Panc1 (cell line): ENCODE measurements around the gene HCN1. TPM values are rescaled to one million over a fixed set of nuclear protein-coding genes. Genes with fewer than 3 reads are reported as not detected.
"Not testable (repeated sequence)": the region's sequence is repeated elsewhere in the genome, so short reads cannot be mapped to it uniquely, and the experiment has no call there.

Experiments used
- ATAC-seq: fragments of 200-7000 bp; cut with Tn5 transposase; 2 replicates; pipeline ENCODE4 v1.9.1; 2020; ENCODE audit warnings: mild to moderate bottlenecking, moderate library complexity
- BruUV-seq: library from RNA; stranded (reverse); fragments of 400-500 nt; replicated peaks from 2 replicates; lab custom pipeline; 2021; lab: Mats Ljungman, UMichigan
- CTCF ChIA-PET: fragments of 300-600 bp; sonication (Branson Sonifier 250); formaldehyde crosslinking; loops from one replicate; lab custom pipeline; 2022; ENCODE audit warnings: antibody characterized with exemption; lab: Charles Lee
- POLR2A ChIA-PET: fragments of 300-600 bp; sonication (Branson Sonifier 250); formaldehyde crosslinking; loops from one replicate; lab custom pipeline; 2022; ENCODE audit warnings: antibody characterized with exemption; lab: Charles Lee
- DNase-seq: peaks from one replicate; pipeline ENCODE4 v3.0.0-alpha.2; 2010; ENCODE audit warnings: low read depth, low spot score
- H3K27ac ChIP-seq: 2 replicates; pipeline ENCODE4 v1.5.1; 2011; ENCODE audit warnings: mild to moderate bottlenecking, low read length, inconsistent platforms
- H3K27me3 ChIP-seq: fragments of 200-500 bp; sonication (Bioruptor generic); 2 replicates; pipeline ENCODE4 v1.6.0; 2014; ENCODE audit warnings: low read length, inconsistent platforms; ENCODE audit not compliant: control insufficient read depth, insufficient read depth
- H3K36me3 ChIP-seq: fragments of 200-500 bp; sonication (Bioruptor generic); 2 replicates; pipeline ENCODE4 v1.5.1; 2014; ENCODE audit warnings: inconsistent platforms, mild to moderate bottlenecking, low read length, moderate library complexity; ENCODE audit not compliant: control insufficient read depth, insufficient read depth
- H3K4me1 ChIP-seq: 2 replicates; pipeline ENCODE4 v1.5.1; 2011; ENCODE audit warnings: inconsistent platforms, mild to moderate bottlenecking, low read length, moderate library complexity; ENCODE audit not compliant: control insufficient read depth, insufficient read depth
- H3K4me3 ChIP-seq, 2 experiments: 2 replicates each; pipeline ENCODE4 v1.5.1; 2011 to 2012; ENCODE audit warnings: low read depth in 2 of 2, low read length in 2 of 2, mild to moderate bottlenecking in 2 of 2, inconsistent platforms in 1 of 2, moderate library complexity in 1 of 2
- H3K9me3 ChIP-seq: fragments of 200-500 bp; sonication (Bioruptor generic); 2 replicates; pipeline ENCODE4 v1.5.1; 2014; ENCODE audit warnings: low read depth, mild to moderate bottlenecking, inconsistent platforms, low read length, moderate library complexity; ENCODE audit not compliant: control insufficient read depth, insufficient read depth
- POLR2AphosphoS5 ChIP-seq: IDR thresholded peaks from 2 replicates; pipeline ENCODE4 v1.6.1; 2012; ENCODE audit warnings: mild to moderate bottlenecking, low read depth, low read length, moderate library complexity
- SIN3A ChIP-seq: IDR thresholded peaks from 2 replicates; pipeline ENCODE4 v1.6.1; 2012; ENCODE audit warnings: low read depth, mild to moderate bottlenecking, low read length, moderate library complexity, borderline replicate concordance; ENCODE audit not compliant: insufficient read depth
- TCF7L2 ChIP-seq: IDR thresholded peaks from 2 replicates; pipeline ENCODE4 v1.6.1; 2011; ENCODE audit warnings: mild to moderate bottlenecking, low read depth, low read length, inconsistent platforms
- in situ Hi-C: cut with HindIII; loops from 2 replicates; pipeline ENCODE4 v1.10.0; 2016; ENCODE audit warnings: low sequenced_read_pairs, low pct_unique_long_range_greater_than_20kb
- intact Hi-C: fragments of 100-400 bp; cut with micrococcal nuclease; formaldehyde crosslinking; loops from one replicate; pipeline ENCODE4 v1.10.0; 2022; ENCODE audit not compliant: unreplicated experiment
- total RNA-seq: library from RNA; stranded (reverse); gene quantifications from one replicate; pipeline ENCODE4 v1.2.1, GENCODE V29; 2021; ENCODE audit not compliant: unreplicated experiment
- TF ChIP-seq, protein P1 (sequence below), 2 experiments: IDR thresholded peaks; 2 replicates each; pipeline ENCODE4 v1.6.1; 2011 to 2012; ENCODE audit warnings: low read depth in 2 of 2, control low read depth in 1 of 2, low read length in 1 of 2, mild to moderate bottlenecking in 1 of 2, moderate library complexity in 1 of 2; ENCODE audit not compliant: insufficient read depth in 1 of 2
- TF ChIP-seq, protein P2 (sequence below): fragments of 450-650 bp; IDR thresholded peaks from 2 replicates; pipeline ENCODE4 v1.5.1; 2017; ENCODE audit warnings: mild to moderate bottlenecking

The HCN1 gene
- total RNA-seq, 1 experiment from 2014 or later: 0.36 TPM

- TF ChIP-seq, protein P1, sequence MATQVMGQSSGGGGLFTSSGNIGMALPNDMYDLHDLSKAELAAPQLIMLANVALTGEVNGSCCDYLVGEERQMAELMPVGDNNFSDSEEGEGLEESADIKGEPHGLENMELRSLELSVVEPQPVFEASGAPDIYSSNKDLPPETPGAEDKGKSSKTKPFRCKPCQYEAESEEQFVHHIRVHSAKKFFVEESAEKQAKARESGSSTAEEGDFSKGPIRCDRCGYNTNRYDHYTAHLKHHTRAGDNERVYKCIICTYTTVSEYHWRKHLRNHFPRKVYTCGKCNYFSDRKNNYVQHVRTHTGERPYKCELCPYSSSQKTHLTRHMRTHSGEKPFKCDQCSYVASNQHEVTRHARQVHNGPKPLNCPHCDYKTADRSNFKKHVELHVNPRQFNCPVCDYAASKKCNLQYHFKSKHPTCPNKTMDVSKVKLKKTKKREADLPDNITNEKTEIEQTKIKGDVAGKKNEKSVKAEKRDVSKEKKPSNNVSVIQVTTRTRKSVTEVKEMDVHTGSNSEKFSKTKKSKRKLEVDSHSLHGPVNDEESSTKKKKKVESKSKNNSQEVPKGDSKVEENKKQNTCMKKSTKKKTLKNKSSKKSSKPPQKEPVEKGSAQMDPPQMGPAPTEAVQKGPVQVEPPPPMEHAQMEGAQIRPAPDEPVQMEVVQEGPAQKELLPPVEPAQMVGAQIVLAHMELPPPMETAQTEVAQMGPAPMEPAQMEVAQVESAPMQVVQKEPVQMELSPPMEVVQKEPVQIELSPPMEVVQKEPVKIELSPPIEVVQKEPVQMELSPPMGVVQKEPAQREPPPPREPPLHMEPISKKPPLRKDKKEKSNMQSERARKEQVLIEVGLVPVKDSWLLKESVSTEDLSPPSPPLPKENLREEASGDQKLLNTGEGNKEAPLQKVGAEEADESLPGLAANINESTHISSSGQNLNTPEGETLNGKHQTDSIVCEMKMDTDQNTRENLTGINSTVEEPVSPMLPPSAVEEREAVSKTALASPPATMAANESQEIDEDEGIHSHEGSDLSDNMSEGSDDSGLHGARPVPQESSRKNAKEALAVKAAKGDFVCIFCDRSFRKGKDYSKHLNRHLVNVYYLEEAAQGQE (IDR thresholded peaks at IDR 0.05; ENCODE audit: insufficient read depth in 1 of 2, low read depth in 2 of 2, low read length in 1 of 2): no peak
- TF ChIP-seq POLR2AphosphoS5 (no peak), SIN3A (no peak), TCF7L2 (no peak)
- TF ChIP-seq, protein P2, sequence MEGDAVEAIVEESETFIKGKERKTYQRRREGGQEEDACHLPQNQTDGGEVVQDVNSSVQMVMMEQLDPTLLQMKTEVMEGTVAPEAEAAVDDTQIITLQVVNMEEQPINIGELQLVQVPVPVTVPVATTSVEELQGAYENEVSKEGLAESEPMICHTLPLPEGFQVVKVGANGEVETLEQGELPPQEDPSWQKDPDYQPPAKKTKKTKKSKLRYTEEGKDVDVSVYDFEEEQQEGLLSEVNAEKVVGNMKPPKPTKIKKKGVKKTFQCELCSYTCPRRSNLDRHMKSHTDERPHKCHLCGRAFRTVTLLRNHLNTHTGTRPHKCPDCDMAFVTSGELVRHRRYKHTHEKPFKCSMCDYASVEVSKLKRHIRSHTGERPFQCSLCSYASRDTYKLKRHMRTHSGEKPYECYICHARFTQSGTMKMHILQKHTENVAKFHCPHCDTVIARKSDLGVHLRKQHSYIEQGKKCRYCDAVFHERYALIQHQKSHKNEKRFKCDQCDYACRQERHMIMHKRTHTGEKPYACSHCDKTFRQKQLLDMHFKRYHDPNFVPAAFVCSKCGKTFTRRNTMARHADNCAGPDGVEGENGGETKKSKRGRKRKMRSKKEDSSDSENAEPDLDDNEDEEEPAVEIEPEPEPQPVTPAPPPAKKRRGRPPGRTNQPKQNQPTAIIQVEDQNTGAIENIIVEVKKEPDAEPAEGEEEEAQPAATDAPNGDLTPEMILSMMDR: no peak
- no peak overlapping the region for H3K4me3 ChIP-seq
- H3K9me3 ChIP-seq: no peaks in the 10 kb centered on the region
- ATAC-seq (no peak), DNase-seq (no peak)
- H3K27me3 ChIP-seq: no peaks in the 10 kb centered on the region
- POLR2A ChIA-PET: no interaction called here
- H3K4me1 ChIP-seq: no peaks in the 10 kb centered on the region
- no TSS peak for BruUV-seq
- CTCF ChIA-PET: no interaction called here
- H3K36me3 ChIP-seq: no peaks in the 10 kb centered on the region
- H3K27ac ChIP-seq: no peak overlapping the region
- intact Hi-C loops: no loop called here
- in situ Hi-C loops: no loop called here
These were observed 188.0 kb downstream of the HCN1 start for GRCh38 chr5:45508135-45508534.

DNA sequence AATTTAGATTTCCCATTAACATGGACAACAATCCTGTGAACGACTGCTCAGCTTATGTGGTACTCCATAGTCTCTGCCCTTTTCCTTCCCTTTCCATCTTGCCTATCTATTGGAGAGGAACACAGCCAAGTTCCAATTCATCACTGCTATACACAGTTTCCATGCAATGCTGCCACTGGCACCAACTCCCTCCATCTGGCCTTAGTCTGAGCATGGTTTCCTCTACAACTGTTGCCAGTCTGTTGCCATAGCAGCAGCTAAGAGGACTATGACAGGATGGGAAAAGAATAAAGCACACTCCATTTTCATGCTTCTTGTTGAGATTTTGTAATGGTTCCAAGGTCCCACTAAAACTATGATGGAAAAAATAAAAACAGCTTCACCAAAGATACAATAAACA is 189.0 kb downstream of the HCN1 start:
- Histone ChIP-seq H3K36me3 (no peaks in the 10 kb centered on the region), H3K4me3 (no peak overlapping the region), H3K4me1 (no peaks in the 10 kb centered on the region), H3K27ac (no peak overlapping the region), H3K27me3 (no peaks in the 10 kb centered on the region), H3K9me3 (no peaks in the 10 kb centered on the region)
- DNase-seq (no peak), ATAC-seq (no peak)
- ChIA-PET CTCF (no interaction called here), POLR2A (no interaction called here)
- in situ Hi-C loops (no loop called here), intact Hi-C loops (no loop called here)
- BruUV-seq: no TSS peak
- TF ChIP-seq SIN3A: no peak
- TF ChIP-seq, protein P2: no peak
- no peak for TF ChIP-seq POLR2AphosphoS5
- TF ChIP-seq TCF7L2: no peak
- TF ChIP-seq, protein P1 (IDR thresholded peaks at IDR 0.05; ENCODE audit: insufficient read depth in 1 of 2, low read depth in 2 of 2, low read length in 1 of 2): no peak

- in situ Hi-C loops, ATAC-seq, BruUV-seq: not testable (repeated sequence)
These were observed 197.2 kb downstream of the HCN1 start for GRCh38 chr5:45499006-45499405.

More at GRCh38 chr5:45499006-45499405, 197.2 kb downstream of the HCN1 start:
- intact Hi-C loops, H3K4me3 ChIP-seq, H3K9me3 ChIP-seq, POLR2A ChIA-PET, H3K27me3 ChIP-seq, H3K27ac ChIP-seq, H3K4me1 ChIP-seq, H3K36me3 ChIP-seq, CTCF ChIA-PET, DNase-seq: not testable (repeated sequence)
